HG03108 (cell line): ENCODE data around the gene CHST13.
"Not testable (repeated sequence)": the region's sequence is repeated elsewhere in the genome, so short reads cannot be mapped to it uniquely, and the experiment has no call there.

Source experiments
- ATAC-seq: cut with Tn5 transposase; IDR thresholded peaks from one replicate; pipeline ENCODE4 v1.9.1; 2021; ENCODE audit warnings: moderate library complexity; ENCODE audit not compliant: unreplicated experiment

Gene CHST13

GRCh38 chr3:126581569-126581968 is 57.6 kb downstream of the CHST13 start:
- no peak for ATAC-seq

GRCh38 chr3:126582311-126582710 is 58.4 kb downstream of the CHST13 start:
- ATAC-seq = no peak

GRCh38 chr3:126591515-126591914 is 67.6 kb downstream of the CHST13 start:
- ATAC-seq = not testable (repeated sequence)
